GM21360 (cell line): Measurements from ENCODE around the gene RTBDN.
"Not testable (repeated sequence)": the region's sequence is repeated elsewhere in the genome, so short reads cannot be mapped to it uniquely, and the experiment has no call there.

ENCODE experiments used
- ATAC-seq: cut with Tn5 transposase; IDR thresholded peaks from one replicate; pipeline ENCODE4 v1.9.1; 2021; ENCODE audit warnings: mild to moderate bottlenecking, moderate library complexity; ENCODE audit not compliant: unreplicated experiment

Gene RTBDN

DNA sequence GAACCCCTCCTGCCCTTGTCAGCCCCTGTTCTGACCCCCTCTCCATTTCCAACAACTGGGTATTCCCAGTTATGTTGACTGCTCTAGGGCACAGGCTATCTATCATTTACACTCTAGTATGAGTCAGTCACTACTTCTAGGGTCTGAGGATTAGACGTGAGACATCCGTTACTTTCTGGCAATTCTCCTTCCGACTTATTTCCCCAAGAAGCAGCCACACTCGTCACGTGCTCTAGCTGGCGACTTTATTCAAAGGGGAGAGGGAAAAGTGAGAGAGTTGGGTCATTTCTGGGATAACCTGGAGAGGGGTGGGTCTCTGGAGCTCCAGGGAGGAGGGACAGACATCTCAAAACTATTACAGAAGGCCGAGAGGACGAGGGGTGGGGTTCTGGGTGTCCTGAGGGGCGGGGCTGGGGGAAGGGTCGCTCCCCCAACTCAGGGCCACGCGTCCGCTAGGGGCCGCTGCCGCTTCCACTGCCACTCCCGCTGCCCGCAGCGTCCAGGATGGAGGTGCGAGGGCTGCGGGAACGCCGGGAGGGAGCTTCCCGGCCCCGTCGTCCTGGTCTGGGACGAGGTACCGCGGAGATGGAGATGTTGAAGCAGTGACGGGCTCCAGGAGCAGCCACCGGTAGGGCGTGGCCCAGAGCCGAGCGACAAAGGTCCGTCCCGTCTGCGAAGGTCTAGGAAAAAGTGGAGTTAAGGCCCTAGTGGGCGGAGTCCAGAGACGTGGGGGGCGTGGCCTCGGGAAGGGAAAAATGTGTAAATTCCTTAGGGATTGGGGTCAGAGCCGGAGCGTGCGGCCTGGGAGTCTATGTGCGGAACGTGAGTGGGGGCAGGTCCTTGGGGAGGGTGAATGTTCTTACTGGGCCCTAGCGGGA lies 8.9 kb downstream of the RTBDN start:
- ATAC-seq: no peak

DNA sequence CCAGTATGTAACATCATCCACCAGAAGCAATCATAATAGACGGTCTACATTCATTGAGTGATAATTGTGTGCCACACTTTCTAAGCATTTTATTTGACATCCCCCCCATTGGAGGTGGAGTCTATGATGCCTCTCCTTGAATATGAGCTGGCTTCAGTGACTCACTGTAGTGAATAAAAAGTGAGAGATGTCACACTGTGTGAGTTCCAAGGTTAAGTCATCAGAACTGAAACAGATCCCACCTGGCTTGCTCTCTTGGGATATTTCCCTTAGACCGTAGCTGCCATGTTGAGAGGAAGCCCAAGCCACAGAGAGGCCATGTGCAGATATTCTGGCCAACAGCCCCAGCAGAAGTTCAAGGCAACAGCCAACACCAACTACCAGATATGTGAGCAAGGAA lies 12.6 kb downstream of the RTBDN start:
- ATAC-seq: no peak

DNA sequence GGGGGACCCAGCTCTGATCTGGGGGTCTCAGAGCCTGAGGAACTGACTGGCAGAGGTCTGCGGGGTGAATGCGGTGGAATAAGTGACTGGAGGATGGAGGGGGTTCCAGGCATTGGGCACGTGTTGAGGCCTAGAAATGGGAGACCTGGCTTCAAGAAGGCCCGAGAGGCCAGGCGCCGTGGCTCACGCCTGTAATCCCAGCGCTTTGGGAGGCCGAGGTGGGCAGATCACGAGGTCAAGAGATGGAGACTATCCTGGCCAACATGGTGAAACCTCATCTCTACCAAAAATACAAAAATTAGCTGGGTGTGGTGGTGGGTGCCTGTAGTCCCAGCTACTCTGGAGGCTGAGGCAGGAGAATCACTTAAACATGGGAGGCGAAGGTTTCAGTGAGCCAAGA lies 16.6 kb downstream of the RTBDN start:
- ATAC-seq: not testable (repeated sequence)

GRCh38 chr19:12817188-12817587 lies 17.2 kb downstream of the RTBDN start:
- ATAC-seq: not testable (repeated sequence)

GRCh38 chr19:12815088-12815487 lies 19.3 kb downstream of the RTBDN start:
- no peak for ATAC-seq

DNA sequence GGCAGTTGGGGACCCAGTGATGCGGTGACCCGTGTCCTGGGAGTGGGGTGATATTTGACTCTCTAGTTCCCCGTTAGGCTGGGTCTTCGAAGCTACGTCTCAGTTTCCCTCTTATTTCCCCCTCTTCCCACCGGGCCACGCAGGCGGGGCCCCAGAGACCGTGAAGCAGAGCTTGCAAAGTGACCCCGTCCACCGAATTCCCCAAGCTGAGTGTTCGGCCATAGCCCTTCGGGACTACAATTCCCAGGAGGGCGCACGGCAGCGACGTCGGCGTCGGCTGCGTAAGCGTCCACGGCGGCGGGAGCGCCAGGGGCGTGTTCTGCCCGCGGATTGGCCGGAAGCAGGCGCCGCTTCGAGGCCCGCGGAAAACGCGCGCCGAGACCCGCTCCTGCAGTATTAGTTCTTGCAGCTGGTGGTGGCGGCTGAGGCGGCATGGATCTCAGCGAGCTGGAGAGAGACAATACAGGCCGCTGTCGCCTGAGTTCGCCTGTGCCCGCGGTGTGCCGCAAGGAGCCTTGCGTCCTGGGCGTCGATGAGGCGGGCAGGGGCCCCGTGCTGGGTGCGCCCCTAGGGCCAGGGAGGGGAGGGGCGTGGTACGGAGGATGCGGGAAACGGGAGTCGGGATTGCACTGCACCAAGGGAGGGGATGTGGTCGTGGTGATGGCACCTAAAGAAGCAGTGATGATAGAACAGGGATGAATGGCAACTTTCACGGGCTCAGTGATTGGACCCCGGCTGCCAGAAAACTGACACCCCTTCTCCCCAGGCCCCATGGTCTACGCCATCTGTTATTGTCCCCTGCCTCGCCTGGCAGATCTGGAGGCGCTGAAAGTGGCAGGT lies 27.9 kb downstream of the RTBDN start, which contains the start of gene RNASEH2A:
RNASEH2A (plus strand) TSS at position 343 of the 840 bp plus-strand sequence; CDS start at position 433, 90 bp downstream.
- ATAC-seq: peak; percentile 74

DNA sequence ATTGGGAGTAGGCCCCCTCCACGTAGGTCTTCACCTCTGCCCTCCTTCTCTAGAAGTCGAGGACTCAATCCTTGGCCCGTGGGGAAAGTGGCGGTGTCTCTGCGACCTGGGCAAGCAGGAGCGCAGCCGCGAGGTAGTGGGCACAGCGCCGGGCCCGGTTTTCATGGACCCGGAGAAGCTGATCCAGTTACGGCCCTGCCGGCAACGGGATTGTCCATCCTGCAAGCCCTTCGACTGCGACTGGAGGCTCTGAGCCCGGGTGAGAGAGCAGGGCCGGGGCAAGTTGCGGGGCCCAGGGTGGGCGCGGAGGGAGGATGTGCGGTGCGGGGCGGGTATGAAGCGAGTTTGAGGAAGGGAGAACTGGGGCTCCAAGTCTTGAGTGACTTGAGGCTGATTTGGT lies 30.3 kb downstream of the RTBDN start:
- ATAC-seq: no peak

- no peak for ATAC-seq
Measured at GRCh38 chr19:12802267-12803106, 31.9 kb downstream of the RTBDN start.

- no peak for ATAC-seq
Measured at GRCh38 chr19:12801466-12802266, 32.7 kb downstream of the RTBDN start, which contains the start of the genes PRDX2 and THSD8. TSS of gene PRDX2 (minus strand) at chr19:12801800. CDS start at chr19:12801261, 539 bp downstream. TSS of gene THSD8 (plus strand) at chr19:12802069. CDS start at chr19:12802072, 3 bp downstream.

GRCh38 chr19:12800923-12801465 lies 33.4 kb downstream of the RTBDN start:
- no peak for ATAC-seq

GRCh38 chr19:12800466-12800770 lies 34.0 kb downstream of the RTBDN start:
- ATAC-seq: no peak

DNA sequence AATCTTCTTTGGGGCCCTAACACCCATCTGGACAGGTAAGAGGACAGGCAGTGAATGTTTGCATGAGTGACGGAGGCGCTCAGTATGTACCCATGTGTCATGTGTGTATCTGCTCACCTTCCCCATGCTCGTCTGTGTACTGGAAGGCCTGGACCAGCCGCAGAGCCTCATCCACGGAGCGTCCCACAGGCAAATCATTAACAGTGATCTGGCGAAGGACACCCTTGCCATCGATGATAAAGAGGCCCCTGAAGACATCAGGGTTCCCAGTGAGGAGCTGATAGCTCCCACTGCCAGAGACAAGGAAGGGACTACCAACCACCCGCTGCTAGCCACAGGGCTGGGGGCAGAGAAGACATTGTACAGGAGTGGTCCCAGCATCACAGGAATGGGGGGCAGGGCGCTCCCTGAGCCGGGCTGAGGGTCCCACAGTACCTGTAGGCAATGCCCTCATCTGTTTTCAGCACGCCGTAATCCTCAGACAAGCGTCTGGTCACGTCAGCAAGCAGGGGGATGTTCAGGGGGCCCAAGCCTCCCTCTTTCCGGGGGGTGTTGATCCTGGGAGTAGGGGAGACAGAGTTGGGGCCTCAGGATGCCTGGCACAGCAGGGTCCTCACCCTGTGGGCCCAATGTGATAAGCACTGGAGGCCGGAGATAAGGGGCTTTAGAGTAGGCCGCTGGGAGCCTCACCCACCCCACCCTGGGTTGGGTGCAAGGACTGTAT lies 34.5 kb downstream of the RTBDN start:
- no peak for ATAC-seq

DNA sequence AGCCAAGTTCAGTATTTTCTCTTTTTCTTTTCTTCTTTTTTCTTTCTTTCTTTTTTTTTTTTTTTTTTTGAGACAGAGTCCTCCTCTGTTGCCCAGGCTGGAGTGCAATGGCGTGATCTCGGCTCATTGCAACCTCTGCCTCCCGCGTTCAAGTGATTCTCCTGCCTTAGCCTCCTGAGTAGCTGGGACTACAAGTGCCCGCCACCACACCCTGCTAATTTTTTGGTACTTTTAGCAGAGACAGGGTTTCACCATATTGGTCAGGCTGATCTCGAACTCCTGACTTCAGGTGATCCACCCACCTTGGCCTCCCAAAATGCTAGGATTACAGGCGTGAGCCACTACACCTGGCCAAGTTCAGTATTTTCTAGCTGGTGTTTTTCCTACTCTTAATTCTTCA lies 36.8 kb downstream of the RTBDN start:
- not testable (repeated sequence) for ATAC-seq

- no peak for ATAC-seq
Measured at GRCh38 chr19:12797141-12797587, 37.2 kb downstream of the RTBDN start.

DNA sequence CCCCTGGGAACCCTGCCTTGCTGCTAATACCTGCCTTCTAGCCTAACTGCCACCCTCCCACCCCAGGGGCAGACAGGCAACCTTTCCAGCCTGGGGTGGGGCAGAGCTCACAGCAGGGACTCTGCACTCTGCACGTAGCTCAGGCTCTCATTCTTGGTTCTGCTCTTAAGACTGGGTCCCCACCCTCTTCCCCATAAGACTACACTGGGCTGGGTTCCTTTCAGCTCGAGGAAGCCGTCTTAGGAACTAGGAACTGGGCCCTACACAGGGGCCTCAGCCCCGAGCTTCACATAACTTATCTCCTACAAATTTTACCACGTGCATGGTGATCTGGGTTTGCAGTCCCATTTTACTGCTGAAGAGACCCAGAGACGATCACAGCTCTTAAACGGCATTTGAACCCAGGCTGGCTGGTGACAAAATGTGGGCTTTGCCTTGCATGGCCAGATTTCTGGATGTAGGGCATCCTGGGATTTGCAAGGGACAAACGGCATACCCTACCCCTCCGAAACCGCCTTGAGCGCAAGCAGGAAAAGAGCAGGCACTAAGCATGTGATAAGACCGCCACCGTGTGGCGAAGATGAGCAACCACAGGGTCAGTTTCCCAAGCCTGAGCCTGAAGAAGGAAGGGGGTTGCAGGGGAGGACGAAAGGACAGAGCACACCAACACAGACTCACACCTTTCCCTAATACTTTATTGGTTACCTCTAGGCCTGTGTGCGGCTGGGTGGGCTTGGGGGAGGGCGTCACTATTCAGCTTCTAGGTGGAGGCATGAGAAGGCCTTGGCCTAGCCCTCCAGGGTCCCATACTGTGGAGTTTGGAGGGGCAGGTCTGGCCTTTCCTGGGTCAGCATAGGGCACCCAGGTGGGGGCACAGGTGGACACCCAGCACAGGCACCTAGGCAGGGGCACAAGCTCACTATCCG lies 38.0 kb downstream of the RTBDN start:
- no peak for ATAC-seq

GRCh38 chr19:12794971-12795381 lies 39.4 kb downstream of the RTBDN start:
- no peak for ATAC-seq

DNA sequence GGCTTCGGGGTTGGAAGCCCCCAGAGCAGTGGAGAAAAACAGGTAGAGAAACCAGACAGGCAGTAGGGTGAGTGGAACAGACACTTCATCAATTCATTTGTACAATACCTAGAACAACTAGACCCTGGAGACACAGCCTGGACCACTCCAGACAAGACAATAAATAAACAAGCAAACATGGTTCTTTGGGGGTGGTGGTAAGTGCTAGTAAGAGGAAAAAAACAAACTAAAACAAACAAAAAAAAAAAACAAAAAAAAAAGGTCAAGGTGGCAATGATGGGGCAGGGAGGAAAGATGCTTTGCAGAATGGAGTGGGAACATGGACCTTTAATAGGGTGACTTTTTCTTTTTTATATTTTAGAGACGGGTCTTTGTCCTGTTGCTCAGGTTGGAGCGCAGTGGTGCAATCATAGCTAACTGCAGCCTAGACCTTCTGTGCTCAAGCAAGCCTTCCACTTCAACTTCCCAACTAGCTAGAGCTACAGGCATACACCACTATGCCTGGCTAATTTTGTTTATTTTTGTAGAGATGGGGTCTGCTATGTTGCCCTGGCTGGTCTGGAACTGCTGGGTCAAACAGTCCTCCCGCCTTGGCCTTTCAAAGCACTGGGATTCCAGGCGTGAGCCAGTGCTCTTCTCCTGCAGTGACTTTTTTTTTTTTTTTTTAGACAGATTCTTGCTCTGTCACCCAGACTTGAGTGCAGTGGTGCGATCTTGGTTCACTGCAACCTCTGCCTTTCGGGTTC lies 40.0 kb downstream of the RTBDN start:
- ATAC-seq: no peak
